Adipocyte (in vitro differentiated cells): Measurements from ENCODE around the gene SETD2.
A peak's percentile ranks its signal among the peaks of the same experiment; 100 is the strongest.
"Not testable (repeated sequence)": the region's sequence is repeated elsewhere in the genome, so short reads cannot be mapped to it uniquely, and the experiment has no call there.

Experiments
- DNase-seq: peaks from one replicate; pipeline ENCODE4 v3.0.0-alpha.2; 2015; ENCODE audit warnings: low read depth
- H3K27me3 ChIP-seq: replicated peaks from 2 replicates; pipeline ENCODE4 v1.7.0; 2013; ENCODE audit warnings: mild to moderate bottlenecking, low read length, moderate library complexity; ENCODE audit not compliant: control insufficient read depth, insufficient read depth
- H3K36me3 ChIP-seq: 2 replicates; pipeline ENCODE4 v1.7.0; 2013; ENCODE audit warnings: low read length, mild to moderate bottlenecking, moderate library complexity; ENCODE audit not compliant: control insufficient read depth, insufficient read depth, severe bottlenecking
- H3K4me1 ChIP-seq: 2 replicates; pipeline ENCODE4 v1.7.0; 2013; ENCODE audit warnings: mild to moderate bottlenecking, low read length, moderate library complexity; ENCODE audit not compliant: control insufficient read depth, insufficient read depth
- H3K4me3 ChIP-seq: 2 replicates; pipeline ENCODE4 v1.7.0; 2013; ENCODE audit warnings: mild to moderate bottlenecking, low read length, moderate library complexity
- H3K9ac ChIP-seq: 2 replicates; pipeline ENCODE4 v1.7.0; 2013; ENCODE audit warnings: mild to moderate bottlenecking, low read length, moderate library complexity
- H3K9me3 ChIP-seq: 2 replicates; pipeline ENCODE4 v1.7.0; 2013; ENCODE audit warnings: mild to moderate bottlenecking, low read length, moderate library complexity; ENCODE audit not compliant: control insufficient read depth

Gene SETD2

DNA sequence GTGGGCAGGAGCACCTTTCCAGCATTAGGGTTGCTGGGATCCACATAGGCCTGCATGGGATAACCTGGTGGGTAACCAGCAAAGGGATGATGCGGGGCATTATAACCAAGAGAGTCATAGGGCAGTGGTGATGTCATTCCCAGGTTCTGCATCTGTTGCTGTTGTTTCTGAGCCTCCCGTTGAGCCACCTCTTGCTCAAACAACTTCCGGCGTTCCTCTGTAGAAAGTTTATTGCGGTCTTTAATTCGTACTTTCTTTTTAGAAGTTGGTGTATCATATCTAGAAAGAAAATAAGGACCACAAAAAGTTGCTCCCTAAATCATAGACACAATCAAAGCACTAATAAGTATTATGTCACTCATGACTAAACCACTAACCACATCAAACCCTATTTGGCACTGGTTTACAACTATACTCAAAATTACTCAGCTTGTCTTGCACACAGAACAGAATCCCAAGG is 106.7 kb downstream of the SETD2 start:
- no peak overlapping the region for H3K4me3 ChIP-seq
- no peak overlapping the region for H3K9ac ChIP-seq
- DNase-seq = no peak
- no peaks in the 10 kb centered on the region for H3K9me3 ChIP-seq
- H3K4me1 ChIP-seq = peaks cover 5% of the 10 kb centered on the region
- peaks cover 27% of the 10 kb centered on the region for H3K36me3 ChIP-seq
- H3K27me3 ChIP-seq = no peaks in the 10 kb centered on the region

DNA sequence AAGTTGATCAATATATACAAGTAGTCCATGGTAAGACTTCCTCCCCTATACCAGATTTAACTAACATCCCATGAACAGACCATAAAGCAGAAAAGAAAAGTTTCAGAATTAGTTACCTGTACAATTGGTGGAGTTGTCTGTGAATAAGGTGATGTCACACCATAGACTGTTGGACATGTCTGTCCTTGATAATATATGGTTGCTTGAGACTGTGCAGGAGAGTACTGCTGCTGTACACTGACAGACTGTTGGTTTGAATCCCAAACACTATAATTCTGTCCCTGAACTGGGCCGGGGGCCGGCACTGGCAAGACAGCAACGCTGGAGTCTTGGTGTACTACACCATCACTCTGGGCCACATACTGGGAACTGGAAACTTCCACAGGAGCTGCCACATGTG is 107.2 kb downstream of the SETD2 start:
- Histone ChIP-seq H3K9ac (no peak overlapping the region), H3K27me3 (no peaks in the 10 kb centered on the region), H3K4me1 (peaks cover 5% of the 10 kb centered on the region), H3K36me3 (peaks cover 27% of the 10 kb centered on the region), H3K9me3 (no peaks in the 10 kb centered on the region), H3K4me3 (no peak overlapping the region)
- no peak for DNase-seq

DNA sequence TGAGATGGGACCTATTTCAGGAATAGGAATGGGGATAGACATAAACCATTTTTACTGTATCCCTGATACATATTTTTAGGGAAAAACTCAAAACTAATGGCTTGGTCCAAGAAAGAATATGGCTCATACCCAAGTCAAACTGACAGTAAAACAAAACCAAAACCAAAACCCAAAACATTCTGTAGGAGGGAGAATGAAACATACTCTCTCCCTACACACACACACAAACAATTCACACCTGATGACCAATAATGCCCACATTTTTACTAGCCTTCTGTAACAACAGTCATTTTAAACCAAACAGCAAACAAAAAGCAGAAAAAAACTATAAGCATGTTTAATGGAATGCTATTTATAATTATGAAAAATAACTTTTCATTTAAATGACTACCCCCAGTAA is 109.5 kb downstream of the SETD2 start:
- Histone ChIP-seq H3K36me3 (peaks cover 23% of the 10 kb centered on the region), H3K4me1 (peaks cover 5% of the 10 kb centered on the region), H3K27me3 (no peaks in the 10 kb centered on the region), H3K4me3 (no peak overlapping the region), H3K9ac (no peak overlapping the region), H3K9me3 (no peaks in the 10 kb centered on the region)
- no peak for DNase-seq

DNA sequence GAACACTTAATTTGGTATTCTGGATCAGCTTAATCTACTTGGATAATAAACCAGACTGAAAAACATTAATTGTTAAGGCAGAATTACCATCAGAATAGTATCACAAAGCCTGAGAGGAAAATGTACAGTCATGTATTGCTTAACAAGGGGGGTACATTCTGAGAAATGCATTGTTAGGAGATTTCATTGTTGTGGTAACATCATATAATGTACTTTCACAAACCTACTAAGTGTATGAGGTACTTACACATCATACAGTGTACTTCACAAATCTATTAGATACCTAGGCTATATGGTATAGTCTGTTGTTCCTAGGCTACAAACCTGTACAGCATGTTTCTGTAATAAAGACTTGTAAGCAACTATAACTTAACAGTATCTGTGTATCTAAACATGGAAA is 116.2 kb downstream of the SETD2 start:
- H3K4me1 ChIP-seq = no peaks in the 10 kb centered on the region
- H3K9me3 ChIP-seq = no peaks in the 10 kb centered on the region
- no peak overlapping the region for H3K9ac ChIP-seq
- H3K4me3 ChIP-seq = no peak overlapping the region
- peak; percentile 24 for DNase-seq
- peaks cover 27% of the 10 kb centered on the region for H3K36me3 ChIP-seq
- H3K27me3 ChIP-seq = no peaks in the 10 kb centered on the region

DNA sequence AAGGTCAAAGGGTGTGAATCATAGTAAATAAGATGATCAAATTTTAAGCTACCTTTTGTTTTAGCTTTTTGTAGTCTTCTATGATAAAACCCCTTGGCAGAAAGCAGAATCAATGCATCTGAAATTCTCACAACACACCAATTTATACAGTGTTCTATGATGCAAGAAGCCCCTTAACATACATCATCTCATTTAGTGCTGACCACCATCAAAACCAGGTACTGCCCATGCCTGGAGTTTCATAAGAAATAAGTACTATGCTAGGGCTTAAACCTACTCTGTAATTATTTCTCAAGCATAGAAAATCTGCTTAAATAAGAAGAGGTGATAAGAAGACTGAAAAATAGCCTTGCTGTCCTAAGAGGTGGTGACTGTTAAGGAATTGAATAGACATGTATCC is 116.8 kb downstream of the SETD2 start:
- no peak overlapping the region for H3K9ac ChIP-seq
- no peaks in the 10 kb centered on the region for H3K4me1 ChIP-seq
- H3K9me3 ChIP-seq = no peaks in the 10 kb centered on the region
- H3K27me3 ChIP-seq = no peaks in the 10 kb centered on the region
- H3K4me3 ChIP-seq = no peak overlapping the region
- no peak for DNase-seq
- H3K36me3 ChIP-seq = peaks cover 31% of the 10 kb centered on the region

DNA sequence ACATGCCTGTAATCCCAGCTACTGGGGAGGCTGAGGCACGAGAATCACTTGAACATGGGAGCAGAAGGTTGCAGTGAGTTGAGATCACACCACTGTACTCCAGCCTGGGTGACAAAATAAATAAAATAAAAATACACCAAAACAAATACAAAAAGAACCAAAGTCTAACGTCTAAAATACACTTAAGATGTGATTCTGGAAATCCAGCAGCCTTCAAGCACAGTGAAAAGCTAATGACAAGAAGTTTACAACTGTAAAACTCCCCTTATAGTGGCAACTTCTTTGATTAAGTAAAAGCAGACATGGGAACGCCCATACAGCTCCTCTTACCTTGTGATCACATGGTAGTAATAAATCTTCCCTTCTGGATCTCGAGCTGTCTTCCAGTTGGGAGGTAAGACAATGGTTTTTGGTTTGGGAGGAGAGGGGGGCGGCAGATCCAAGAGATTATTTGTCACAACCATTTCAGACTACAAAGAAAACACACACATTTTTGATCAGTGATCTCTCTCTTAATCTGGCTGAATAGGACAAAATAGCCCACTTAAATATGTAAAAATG is 121.6 kb downstream of the SETD2 start:
- Histone ChIP-seq H3K27me3 (no peaks in the 10 kb centered on the region), H3K36me3 (peaks cover 71% of the 10 kb centered on the region), H3K4me1 (no peaks in the 10 kb centered on the region), H3K9me3 (no peaks in the 10 kb centered on the region), H3K4me3 (no peak overlapping the region), H3K9ac (no peak overlapping the region)
- DNase-seq = no peak

DNA sequence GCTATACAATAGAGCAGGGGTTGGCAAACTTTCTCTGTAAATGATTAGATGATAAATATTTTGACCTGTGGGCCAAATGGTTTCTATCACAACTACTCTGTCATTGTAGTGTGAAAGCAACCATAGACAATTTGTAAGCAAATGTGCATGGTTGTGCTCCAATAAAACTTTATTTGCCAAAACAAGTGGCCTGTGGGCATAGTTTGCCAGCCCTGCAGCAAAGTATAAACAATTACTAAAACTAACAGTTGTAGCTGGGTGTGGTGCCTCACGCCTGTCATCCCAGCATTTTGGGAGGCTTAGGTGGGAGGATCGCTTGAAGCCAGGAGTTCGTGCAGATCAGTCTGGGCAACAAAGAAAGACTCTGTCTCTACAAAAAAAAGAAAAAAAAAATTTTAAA is 122.8 kb downstream of the SETD2 start:
- Histone ChIP-seq H3K4me3 (no peak overlapping the region), H3K9ac (no peak overlapping the region), H3K9me3 (no peaks in the 10 kb centered on the region), H3K4me1 (no peaks in the 10 kb centered on the region), H3K36me3 (peaks cover 80% of the 10 kb centered on the region), H3K27me3 (no peaks in the 10 kb centered on the region)
- DNase-seq = no peak

DNA sequence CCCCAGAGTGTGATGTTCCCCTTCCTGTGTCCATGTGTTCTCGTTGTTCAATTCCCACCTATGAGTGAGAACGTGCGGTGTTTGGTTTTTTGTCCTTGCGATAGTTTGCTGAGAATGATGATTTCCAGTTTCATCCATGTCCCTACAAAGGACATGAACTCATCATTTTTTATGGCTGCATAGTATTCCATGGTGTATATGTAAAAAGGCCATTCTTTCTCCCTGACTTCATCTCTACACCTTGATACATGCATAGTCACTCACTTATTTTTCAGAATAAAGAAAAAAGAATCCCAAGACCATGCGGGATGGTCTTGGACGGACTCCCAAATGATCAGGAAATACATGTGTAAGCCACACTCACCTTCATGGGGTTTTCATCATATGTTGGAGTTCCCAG is 126.6 kb downstream of the SETD2 start:
- not testable (repeated sequence) for H3K4me1 ChIP-seq, H3K27me3 ChIP-seq, H3K4me3 ChIP-seq, DNase-seq, H3K9me3 ChIP-seq, H3K9ac ChIP-seq
- peaks cover 79% of the 10 kb centered on the region for H3K36me3 ChIP-seq

DNA sequence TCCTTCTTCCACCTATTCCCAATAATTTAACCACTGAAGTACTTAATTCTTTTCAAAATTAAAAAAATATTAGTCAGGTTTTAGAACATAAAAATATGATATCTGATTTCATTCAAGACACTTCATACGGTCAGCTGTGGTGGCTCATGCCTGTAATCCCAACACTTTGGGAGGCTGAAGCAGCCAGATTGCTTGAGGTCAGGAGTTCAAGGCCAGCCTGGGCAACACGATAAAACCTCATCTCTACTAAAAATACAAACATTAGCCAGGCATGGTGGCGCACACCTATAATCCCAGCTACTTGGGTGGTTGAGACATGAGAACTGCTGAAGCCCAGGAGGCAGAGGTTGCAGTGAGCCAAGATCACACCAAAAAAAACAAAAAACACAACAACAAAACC is 127.8 kb downstream of the SETD2 start:
- no peak overlapping the region for H3K4me3 ChIP-seq
- no peaks in the 10 kb centered on the region for H3K9me3 ChIP-seq
- DNase-seq = no peak
- no peaks in the 10 kb centered on the region for H3K27me3 ChIP-seq
- no peaks in the 10 kb centered on the region for H3K4me1 ChIP-seq
- peaks cover 70% of the 10 kb centered on the region for H3K36me3 ChIP-seq
- no peak overlapping the region for H3K9ac ChIP-seq

DNA sequence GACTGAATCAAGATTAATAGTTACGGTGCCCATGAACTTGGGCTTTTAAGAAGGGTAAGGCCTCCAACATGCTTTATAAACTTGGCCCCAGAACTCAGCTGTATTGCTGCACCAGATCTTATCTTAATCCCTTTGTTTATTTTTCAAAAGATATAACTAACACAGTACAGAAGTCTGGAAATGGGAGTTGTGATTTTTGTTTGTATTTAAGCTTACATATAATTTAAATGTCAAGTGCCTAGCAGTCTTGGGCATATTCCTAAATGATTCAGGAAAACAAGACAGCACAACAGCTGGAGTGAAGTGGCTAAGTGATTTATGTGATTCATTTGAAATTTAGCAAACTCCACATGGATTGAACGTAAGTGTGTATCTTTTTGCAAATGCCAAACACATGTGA is 128.3 kb downstream of the SETD2 start:
- H3K9ac ChIP-seq = no peak overlapping the region
- H3K4me3 ChIP-seq = no peak overlapping the region
- DNase-seq = peak; percentile 88
- no peaks in the 10 kb centered on the region for H3K4me1 ChIP-seq
- no peaks in the 10 kb centered on the region for H3K9me3 ChIP-seq
- H3K27me3 ChIP-seq = no peaks in the 10 kb centered on the region
- peaks cover 65% of the 10 kb centered on the region for H3K36me3 ChIP-seq

DNA sequence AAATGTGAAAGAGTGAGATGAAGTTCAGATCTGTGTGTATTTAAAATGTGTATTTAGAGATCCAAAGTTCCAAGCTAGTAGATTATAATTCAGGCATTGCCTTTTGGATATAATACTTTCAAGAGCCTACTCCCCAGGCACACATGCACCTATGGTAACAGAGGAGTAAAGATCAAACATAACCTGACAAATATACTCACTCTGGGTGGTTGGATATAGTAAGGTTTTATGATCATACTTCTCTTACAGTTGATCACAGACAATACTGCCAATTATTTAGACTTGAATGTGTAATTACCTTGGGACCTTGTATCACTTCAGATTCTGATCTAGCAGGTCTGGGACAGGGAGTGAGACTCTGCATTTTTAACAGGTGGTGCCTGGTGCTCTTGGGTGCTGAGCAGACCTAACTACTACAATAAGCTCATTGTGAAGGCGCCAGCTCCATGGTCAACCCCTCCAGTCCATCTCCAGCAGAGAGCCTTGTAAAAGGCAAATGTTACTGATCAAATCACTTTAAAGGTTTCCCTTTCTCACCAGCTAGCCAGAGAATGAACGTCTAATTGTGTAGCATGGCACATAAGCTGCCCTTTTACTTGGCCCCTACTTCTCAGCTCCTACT is 128.9 kb downstream of the SETD2 start:
- peaks cover 58% of the 10 kb centered on the region for H3K36me3 ChIP-seq
- H3K27me3 ChIP-seq = no peaks in the 10 kb centered on the region
- H3K9me3 ChIP-seq = no peaks in the 10 kb centered on the region
- DNase-seq = no peak
- no peak overlapping the region for H3K4me3 ChIP-seq
- no peaks in the 10 kb centered on the region for H3K4me1 ChIP-seq
- H3K9ac ChIP-seq = no peak overlapping the region

DNA sequence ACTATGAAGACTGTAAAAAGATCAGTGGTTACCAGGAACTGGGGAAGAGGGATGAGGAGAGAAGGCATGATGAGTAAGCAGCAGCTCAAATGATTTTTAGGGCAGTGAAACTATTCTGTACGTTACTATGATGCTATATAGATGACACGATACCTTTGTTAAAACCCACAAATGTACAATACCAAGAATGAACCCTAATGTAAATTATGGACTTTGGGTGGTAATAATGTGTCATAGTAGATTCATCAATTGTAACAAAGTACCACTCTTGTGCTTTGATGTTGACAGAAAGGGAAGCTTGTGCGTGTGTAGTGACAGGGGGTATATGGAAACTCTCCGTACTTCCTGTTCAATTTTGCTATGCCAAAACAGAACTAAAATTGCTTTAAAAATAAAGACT is 132.9 kb downstream of the SETD2 start:
- not testable (repeated sequence) for H3K9ac ChIP-seq, DNase-seq, H3K4me3 ChIP-seq, H3K27me3 ChIP-seq, H3K9me3 ChIP-seq, H3K4me1 ChIP-seq
- H3K36me3 ChIP-seq = peaks cover 34% of the 10 kb centered on the region
